Measurements from ENCODE around the gene SLC25A52.
"Not testable (repeated sequence)": the region's sequence is repeated elsewhere in the genome, so short reads cannot be mapped to it uniquely, and the experiment has no call there.

Gene SLC25A52

GRCh38 chr18:31760695-31761094 lies at the start of gene SLC25A52:
SLC25A52 (minus strand) TSS chr18:31760880; CDS start chr18:31760661, 219 bp downstream.
- DNase-seq (ENCODE audit: low read depth) = no peak

- not testable (repeated sequence) for DNase-seq (ENCODE audit: low read depth)
These were observed 48.4 kb upstream of the SLC25A52 start for GRCh38 chr18:31809049-31809448.

GRCh38 chr18:31801078-31801477 lies 40.4 kb upstream of the SLC25A52 start:
- no peak for DNase-seq (ENCODE audit: low read depth)

GRCh38 chr18:31799257-31799656 lies 38.6 kb upstream of the SLC25A52 start:
- DNase-seq (ENCODE audit: low read depth) = not testable (repeated sequence)

- DNase-seq (ENCODE audit: low read depth) = no peak
These were observed 37.7 kb upstream of the SLC25A52 start for GRCh38 chr18:31798399-31798798.

- DNase-seq (ENCODE audit: low read depth) = no peak
These were observed 35.1 kb upstream of the SLC25A52 start for GRCh38 chr18:31795747-31796146.

- DNase-seq (ENCODE audit: low read depth) = no peak
These were observed 32.9 kb upstream of the SLC25A52 start for GRCh38 chr18:31793531-31793930.

- no peak for DNase-seq (ENCODE audit: low read depth)
These were observed 31.9 kb upstream of the SLC25A52 start for GRCh38 chr18:31792580-31792911.

- no peak for DNase-seq (ENCODE audit: low read depth)
These were observed 31.3 kb upstream of the SLC25A52 start for GRCh38 chr18:31791817-31792579.

- DNase-seq (ENCODE audit: low read depth) = no peak
These were observed 28.7 kb upstream of the SLC25A52 start for GRCh38 chr18:31789409-31789808.

GRCh38 chr18:31783059-31783458 lies 22.4 kb upstream of the SLC25A52 start:
- DNase-seq (ENCODE audit: low read depth) = no peak

- no peak for DNase-seq (ENCODE audit: low read depth)
These were observed 17.8 kb upstream of the SLC25A52 start for GRCh38 chr18:31778391-31778950.

- no peak for DNase-seq (ENCODE audit: low read depth)
These were observed 15.4 kb upstream of the SLC25A52 start for GRCh38 chr18:31776093-31776492.

- DNase-seq (ENCODE audit: low read depth) = no peak
These were observed 14.3 kb upstream of the SLC25A52 start for GRCh38 chr18:31774962-31775361.

- DNase-seq (ENCODE audit: low read depth) = no peak
These were observed 13.8 kb upstream of the SLC25A52 start for GRCh38 chr18:31774477-31774785.

GRCh38 chr18:31773774-31774476 lies 13.2 kb upstream of the SLC25A52 start:
- DNase-seq (ENCODE audit: low read depth) = no peak

GRCh38 chr18:31772699-31773098 lies 12.0 kb upstream of the SLC25A52 start:
- DNase-seq (ENCODE audit: low read depth) = no peak

GRCh38 chr18:31750273-31750672 lies 10.4 kb downstream of the SLC25A52 start:
- DNase-seq (ENCODE audit: low read depth) = no peak

GRCh38 chr18:31746396-31746795 lies 14.3 kb downstream of the SLC25A52 start:
- no peak for DNase-seq (ENCODE audit: low read depth)

- no peak for DNase-seq (ENCODE audit: low read depth)
These were observed 16.2 kb downstream of the SLC25A52 start for GRCh38 chr18:31744321-31745067.

- DNase-seq (ENCODE audit: low read depth) = not testable (repeated sequence)
These were observed 17.1 kb downstream of the SLC25A52 start for GRCh38 chr18:31743600-31743999.

GRCh38 chr18:31741097-31741735 lies 19.5 kb downstream of the SLC25A52 start:
- DNase-seq (ENCODE audit: low read depth) = peak; percentile 8

All from activated T-helper 1 cell treated with Interleukin-2 at 50 U/mL for 16 hours (primary cell).